CD4-positive, alpha-beta T cell treated with Interferon alpha-2 for 1 hour (primary cell): Measurements from ENCODE around the gene WASL.
"Not testable (repeated sequence)": the region's sequence is repeated elsewhere in the genome, so short reads cannot be mapped to it uniquely, and the experiment has no call there.

Source experiments
- DNase-seq, 2 donors: peaks; one replicate each; pipeline ENCODE4 v3.0.0-alpha.2; 2020 to 2022

WASL gene

GRCh38 chr7:123768493-123768892 lies 19.7 kb upstream of the WASL start:
- DNase-seq: no peak

- DNase-seq: no peak
Measured at GRCh38 chr7:123763191-123763661, 14.4 kb upstream of the WASL start.

- DNase-seq: no peak
Measured at GRCh38 chr7:123761729-123762128, 12.9 kb upstream of the WASL start.

GRCh38 chr7:123757095-123757494 lies 8.3 kb upstream of the WASL start:
- DNase-seq: no peak

- no peak for DNase-seq
Measured at GRCh38 chr7:123755338-123755737, 6.5 kb upstream of the WASL start.

- no peak for DNase-seq
Measured at GRCh38 chr7:123754271-123754871, 5.6 kb upstream of the WASL start.

- no peak for DNase-seq
Measured at GRCh38 chr7:123752534-123752933, 3.7 kb upstream of the WASL start.

- no peak for DNase-seq
Measured at GRCh38 chr7:123751821-123752220, 3.0 kb upstream of the WASL start.

- DNase-seq: no peak
Measured at GRCh38 chr7:123750389-123751230, 1.8 kb upstream of the WASL start.

- peak; percentile 35 to 42 for DNase-seq
Measured at GRCh38 chr7:123749537-123749857, 694 bp upstream of the WASL start.

GRCh38 chr7:123748171-123748733 lies 551 bp downstream of the WASL start:
- peak in 1 of 2 donors; percentile 41 for DNase-seq

- DNase-seq: peak; percentile 8 to 21
Measured at GRCh38 chr7:123747620-123748141, 1.1 kb downstream of the WASL start.

- DNase-seq: peak in 1 of 2 donors; percentile 16
Measured at GRCh38 chr7:123746931-123747488, 1.8 kb downstream of the WASL start.

- DNase-seq: no peak
Measured at GRCh38 chr7:123746055-123746454, 2.7 kb downstream of the WASL start.

- DNase-seq: no peak
Measured at GRCh38 chr7:123745437-123745836, 3.4 kb downstream of the WASL start.

GRCh38 chr7:123744416-123744815 lies 4.4 kb downstream of the WASL start:
- DNase-seq: no peak

- DNase-seq: no peak
Measured at GRCh38 chr7:123741940-123742339, 6.9 kb downstream of the WASL start.

- no peak for DNase-seq
Measured at GRCh38 chr7:123738808-123739207, 10.0 kb downstream of the WASL start.

GRCh38 chr7:123738356-123738755 lies 10.4 kb downstream of the WASL start:
- no peak for DNase-seq

GRCh38 chr7:123737168-123737674 lies 11.6 kb downstream of the WASL start:
- DNase-seq: not testable (repeated sequence)

GRCh38 chr7:123735539-123735938 lies 13.3 kb downstream of the WASL start:
- DNase-seq: no peak

GRCh38 chr7:123734498-123734897 lies 14.3 kb downstream of the WASL start:
- DNase-seq: no peak

GRCh38 chr7:123732413-123733091 lies 16.3 kb downstream of the WASL start:
- no peak for DNase-seq
